Pancreas (tissue), 10 donors: ENCODE measurements around the gene CDH11. TPM values are rescaled to one million over a fixed set of nuclear protein-coding genes. Genes with fewer than 3 reads are reported as not detected.

ENCODE experiments used
- ATAC-seq, 4 donors: fragments of 200-7000 bp; cut with Tn5 transposase; one replicate each; pipeline versions ENCODE4 v1.8.0 to v1.9.1; 2020; ENCODE audit warnings: mild to moderate bottlenecking in 4 of 4, moderate library complexity in 4 of 4
- DNase-seq, 6 donors: peaks; one replicate each; pipeline ENCODE4 v3.0.0-alpha.2; 2020
- FAIRE-seq: peaks from 2 replicates; lab custom pipeline; 2012; peaks lifted over from hg19 to GRCh38; lab: Jason Lieb, UNC
- H3K27ac ChIP-seq, 4 donors: fragments of 200-600 bp; sonication (generic); 1 replicate in 3 of 4; 2 replicates in 1 of 4; pipeline versions ENCODE4 v1.5.0 to v1.8.0; 2020
- H3K27me3 ChIP-seq, 4 donors: fragments of 200-600 bp; one replicate each; pipeline ENCODE4 v1.8.0; 2021
- H3K36me3 ChIP-seq, 3 donors: fragments of 200-600 bp; sonication (generic) in 1 of 3; one replicate each; pipeline versions ENCODE4 v1.5.0 to v1.8.0; 2020 to 2021
- H3K4me1 ChIP-seq, 3 donors: fragments of 200-600 bp; one replicate each; pipeline ENCODE4 v1.8.0; 2021
- H3K4me3 ChIP-seq, 4 donors: fragments of 200-600 bp; sonication (generic) in 2 of 4; one replicate each; pipeline versions ENCODE4 v1.5.0 to v1.8.0; 2020 to 2021
- H3K9me3 ChIP-seq, 4 donors: fragments of 200-600 bp; one replicate each; pipeline ENCODE4 v1.8.0; 2021
- WGBS, 2 donors: extraction: QIAGEN DNeasy Blood & Tissue Kit; methylation state at CpG; one replicate each; pipeline ENCODE4 v1.1.7; 2013; 5-methylcytosine and 5-hydroxymethylcytosine counted together
- intact Hi-C, 3 donors: fragments of 100-400 bp; cut with DNase I; formaldehyde crosslinking; loops; one replicate each; pipeline versions ENCODE4 v1.11.1 to v1.14.2; 2022
- polyA plus RNA-seq, 2 donors: library from polyadenylated mRNA; stranded (reverse); fragments of 200-250 nt; gene quantifications; one replicate each; pipeline ENCODE4 v1.2.3, GENCODE V29; 2013
- total RNA-seq, 6 donors: library from RNA; stranded (reverse); fragmentation: NEBNext Ultra II Directional in 4 of 6; extraction: Animal tissue kit (Norgen Biotek cat#: 25700) in 4 of 6; gene quantifications; one replicate each; pipeline versions ENCODE4 v1.2.1 to v1.2.4, GENCODE V29; 2021 to 2023
- TF ChIP-seq, protein P1 (sequence below), 4 donors: fragments of 200-600 bp; sonication (generic) in 3 of 4; IDR thresholded peaks; one replicate each; pipeline versions ENCODE4 v1.5.0 to v1.8.0; 2021; ENCODE audit warnings: antibody characterized with exemption in 4 of 4
- donor health status: healthy with polysubstance abuse.
- donor health status: DM: no; HTN: no; CAD: no; lungs with moderate emphysema.
- donor health status: DM: no; HTN: no; CAD: no.
- donor health status: control.
- donor health status: control.
- donor health status: Bipolar disorder and iron deficiency.
- donor health status: DM: yes; HTN: yes; CAD: no.
- donor health status: DM: no; HTN: no; CAD: no.
- donor health status: DM: no; HTN: no; CAD: no.
- donor health status: DM: yes; HTN: yes; CAD: no.

The CDH11 gene
- total and polyA plus RNA-seq, 8 donors: 0.38 to 49.6 (median 1.8) TPM

DNA sequence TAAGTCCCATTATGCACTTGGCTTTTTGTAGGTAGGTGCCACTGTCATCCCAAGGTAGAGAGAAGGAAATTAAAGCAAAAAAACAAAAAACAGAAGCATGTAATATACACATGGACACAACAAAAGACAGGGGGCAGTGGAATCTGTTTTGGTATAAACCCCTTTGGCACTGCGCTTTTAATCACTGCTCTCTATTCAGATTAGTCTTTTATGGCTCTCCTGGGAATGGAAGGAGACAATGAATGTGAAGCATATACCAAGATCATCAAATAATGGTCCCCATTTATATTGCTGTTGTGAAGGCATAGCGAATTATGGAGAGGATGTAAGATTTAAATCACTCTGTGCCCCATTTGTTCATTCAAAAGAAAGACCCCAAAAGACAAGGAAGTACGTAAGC is 17.4 kb downstream of the CDH11 start:
- Histone ChIP-seq H3K9me3 (no peaks in the 10 kb centered on the region), H3K27ac (no peak overlapping the region), H3K36me3 (no peaks in the 10 kb centered on the region), H3K4me1 (no peaks in the 10 kb centered on the region), H3K4me3 (no peak overlapping the region), H3K27me3 (no peaks in the 10 kb centered on the region)
- WGBS, 2 donors: 68 to 82% methylated on average over 3 of the region's 3 CpGs
- intact Hi-C loops: no loop called here
- TF ChIP-seq, protein P1, sequence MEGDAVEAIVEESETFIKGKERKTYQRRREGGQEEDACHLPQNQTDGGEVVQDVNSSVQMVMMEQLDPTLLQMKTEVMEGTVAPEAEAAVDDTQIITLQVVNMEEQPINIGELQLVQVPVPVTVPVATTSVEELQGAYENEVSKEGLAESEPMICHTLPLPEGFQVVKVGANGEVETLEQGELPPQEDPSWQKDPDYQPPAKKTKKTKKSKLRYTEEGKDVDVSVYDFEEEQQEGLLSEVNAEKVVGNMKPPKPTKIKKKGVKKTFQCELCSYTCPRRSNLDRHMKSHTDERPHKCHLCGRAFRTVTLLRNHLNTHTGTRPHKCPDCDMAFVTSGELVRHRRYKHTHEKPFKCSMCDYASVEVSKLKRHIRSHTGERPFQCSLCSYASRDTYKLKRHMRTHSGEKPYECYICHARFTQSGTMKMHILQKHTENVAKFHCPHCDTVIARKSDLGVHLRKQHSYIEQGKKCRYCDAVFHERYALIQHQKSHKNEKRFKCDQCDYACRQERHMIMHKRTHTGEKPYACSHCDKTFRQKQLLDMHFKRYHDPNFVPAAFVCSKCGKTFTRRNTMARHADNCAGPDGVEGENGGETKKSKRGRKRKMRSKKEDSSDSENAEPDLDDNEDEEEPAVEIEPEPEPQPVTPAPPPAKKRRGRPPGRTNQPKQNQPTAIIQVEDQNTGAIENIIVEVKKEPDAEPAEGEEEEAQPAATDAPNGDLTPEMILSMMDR (IDR thresholded peaks at IDR 0.05): no peak
- FAIRE-seq (no peak), ATAC-seq (no peak), DNase-seq (no peak)

DNA sequence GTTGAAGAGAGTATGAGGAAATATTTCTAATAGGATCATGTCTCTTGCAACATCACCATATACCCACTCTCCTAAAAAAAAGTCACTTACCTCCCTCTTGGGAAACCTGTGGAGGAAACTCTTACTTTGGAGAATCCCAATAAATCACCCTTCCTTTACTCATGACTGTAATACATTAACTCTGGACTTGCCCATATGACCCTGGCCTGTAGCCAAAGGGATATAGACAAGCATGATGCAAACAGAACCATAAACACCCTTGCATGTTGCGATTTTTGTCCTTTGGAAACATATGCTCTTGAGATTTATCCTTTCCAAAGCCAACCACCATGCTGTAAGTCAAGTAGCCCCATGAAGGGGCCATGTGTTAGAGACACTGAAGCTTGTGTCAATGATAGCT is 19.5 kb downstream of the CDH11 start:
- H3K4me1 ChIP-seq: no peaks in the 10 kb centered on the region
- TF ChIP-seq, protein P1 (IDR thresholded peaks at IDR 0.05): no peak
- no peak for FAIRE-seq
- ATAC-seq: no peak
- intact Hi-C loops: no loop called here
- no peaks in the 10 kb centered on the region for H3K9me3 ChIP-seq
- WGBS, 2 donors: 50 to 54% methylated on average over 1 of the region's 1 CpG
- H3K36me3 ChIP-seq: no peaks in the 10 kb centered on the region
- no peak for DNase-seq
- H3K4me3 ChIP-seq: no peak overlapping the region
- no peaks in the 10 kb centered on the region for H3K27me3 ChIP-seq
- H3K27ac ChIP-seq: no peak overlapping the region

DNA sequence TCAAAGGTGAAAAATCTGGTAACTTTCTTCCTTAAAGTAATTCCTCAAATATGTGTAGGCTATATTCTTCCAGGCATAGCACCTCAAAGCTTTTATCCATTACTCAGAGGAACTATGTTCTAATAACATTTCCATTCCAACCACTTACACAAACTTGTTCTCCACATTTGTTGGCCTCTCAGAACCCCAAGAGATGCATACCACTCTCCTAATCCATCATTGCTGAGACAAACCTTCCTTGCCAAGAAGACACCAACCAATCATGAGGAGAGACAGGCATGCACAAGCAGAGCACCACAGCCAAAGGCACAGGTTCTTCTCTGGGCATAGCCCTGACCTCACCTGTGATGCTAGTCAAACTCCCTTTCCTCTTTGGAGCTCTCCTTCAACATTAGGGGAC is 20.9 kb downstream of the CDH11 start:
- Histone ChIP-seq H3K27me3 (no peaks in the 10 kb centered on the region), H3K4me3 (no peak overlapping the region), H3K9me3 (no peaks in the 10 kb centered on the region), H3K27ac (no peak overlapping the region), H3K4me1 (no peaks in the 10 kb centered on the region), H3K36me3 (no peaks in the 10 kb centered on the region)
- DNase-seq (no peak), FAIRE-seq (no peak), ATAC-seq (no peak)
- intact Hi-C loops: no loop called here
- TF ChIP-seq, protein P1 (IDR thresholded peaks at IDR 0.05): no peak

DNA sequence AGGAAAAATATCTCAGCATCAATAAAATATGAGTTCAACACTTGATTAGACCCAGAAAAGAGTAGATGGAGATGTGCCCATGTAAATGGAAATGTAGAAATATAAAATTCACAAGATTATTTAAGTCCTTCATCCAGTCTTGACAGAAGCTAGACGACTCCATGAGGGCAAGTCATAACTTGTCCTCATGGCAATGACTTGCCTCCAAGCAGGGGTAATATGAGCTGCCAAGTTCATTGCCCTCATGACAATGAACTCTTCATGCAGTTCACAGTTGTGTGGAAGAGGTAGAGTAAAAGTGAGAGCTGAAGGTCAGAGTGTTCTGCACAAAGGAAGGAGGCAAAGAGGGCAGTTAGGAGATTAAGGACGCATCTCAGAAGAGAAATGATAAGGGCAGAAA is 22.3 kb downstream of the CDH11 start:
- intact Hi-C loops: no loop called here
- H3K27ac ChIP-seq: no peak overlapping the region
- no peaks in the 10 kb centered on the region for H3K9me3 ChIP-seq
- DNase-seq (no peak), ATAC-seq (no peak), FAIRE-seq (no peak)
- no peaks in the 10 kb centered on the region for H3K36me3 ChIP-seq
- H3K27me3 ChIP-seq: no peaks in the 10 kb centered on the region
- H3K4me3 ChIP-seq: no peak overlapping the region
- H3K4me1 ChIP-seq: no peaks in the 10 kb centered on the region
- TF ChIP-seq, protein P1 (IDR thresholded peaks at IDR 0.05): no peak
- WGBS, 2 donors: 56 to 71% methylated on average over 2 of the region's 2 CpGs

DNA sequence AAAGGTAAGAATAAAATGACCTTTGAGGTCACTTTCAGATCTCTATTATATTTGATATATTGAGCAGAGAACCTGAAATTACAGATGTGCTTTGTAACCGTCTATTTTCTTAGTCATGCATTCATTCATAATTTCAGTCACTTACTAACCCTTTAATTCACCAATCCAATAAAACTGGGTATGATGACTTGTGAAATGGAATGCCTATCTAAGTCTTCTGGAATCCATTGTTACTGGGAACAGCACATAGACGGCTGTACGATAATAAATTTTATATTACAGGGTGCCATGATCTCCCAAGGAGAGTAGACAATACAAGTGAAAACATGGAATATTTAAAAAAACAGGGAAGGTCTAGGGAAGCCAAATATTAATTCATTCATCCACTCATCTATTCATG is 22.9 kb downstream of the CDH11 start:
- WGBS, 2 donors: 74 to 83% methylated on average over 3 of the region's 3 CpGs

More for the DNA sequence above, 22.9 kb downstream of the CDH11 start:
- no peaks in the 10 kb centered on the region for H3K36me3 ChIP-seq
- no peak for FAIRE-seq
- H3K27me3 ChIP-seq: no peaks in the 10 kb centered on the region
- no peaks in the 10 kb centered on the region for H3K9me3 ChIP-seq
- no peak overlapping the region for H3K27ac ChIP-seq
- TF ChIP-seq, protein P1 (IDR thresholded peaks at IDR 0.05): no peak
- no peak for ATAC-seq
- intact Hi-C loops: no loop called here
- no peak overlapping the region for H3K4me3 ChIP-seq
- H3K4me1 ChIP-seq: no peaks in the 10 kb centered on the region
- no peak for DNase-seq
